NT2/D1 (cell line): ENCODE data around the gene CHTOP.

Experiments used
- SUZ12 ChIP-seq: IDR thresholded peaks from 2 replicates; pipeline ENCODE4 v1.6.1; 2011; ENCODE audit not compliant: insufficient read length, insufficient read depth; ENCODE audit errors: extremely low read depth
- YY1 ChIP-seq: IDR thresholded peaks from 2 replicates; pipeline ENCODE4 v1.6.1; 2011; ENCODE audit not compliant: insufficient read length, insufficient read depth
- ZNF274 ChIP-seq: IDR thresholded peaks from 2 replicates; pipeline ENCODE4 v1.6.1; 2011; ENCODE audit warnings: mild to moderate bottlenecking, low read depth, low read length

- TF ChIP-seq ZNF274 (no peak), SUZ12 (no peak), YY1 (peak; percentile 99)
Measured at GRCh38 chr1:153633754-153634665, at the start of gene CHTOP.
